Effector memory CD4-positive, alpha-beta T cell (primary cell): ENCODE results near the gene TSPAN32.
"Not testable (repeated sequence)": the region's sequence is repeated elsewhere in the genome, so short reads cannot be mapped to it uniquely, and the experiment has no call there.

ENCODE experiments used
- DNase-seq, 3 donors: peaks; one replicate each; pipeline ENCODE4 v3.0.0-alpha.2; 2020
- H3K27ac ChIP-seq: 2 replicates; pipeline ENCODE4 v1.7.0; 2013; ENCODE audit warnings: mild to moderate bottlenecking, low read length, moderate library complexity; ENCODE audit not compliant: insufficient read depth, poor library complexity, severe bottlenecking
- H3K27me3 ChIP-seq: replicated peaks from 2 replicates; pipeline ENCODE4 v1.7.0; 2013; ENCODE audit warnings: mild to moderate bottlenecking, low read length; ENCODE audit not compliant: insufficient read depth, control insufficient read depth, poor library complexity, severe bottlenecking
- H3K36me3 ChIP-seq: 2 replicates; pipeline ENCODE4 v1.7.0; 2013; ENCODE audit warnings: mild to moderate bottlenecking, low read length, moderate library complexity; ENCODE audit not compliant: control insufficient read depth, insufficient read depth
- H3K4me1 ChIP-seq: 2 replicates; pipeline ENCODE4 v1.7.0; 2013; ENCODE audit warnings: low read length, mild to moderate bottlenecking; ENCODE audit not compliant: control insufficient read depth, insufficient read depth, poor library complexity, severe bottlenecking
- H3K4me3 ChIP-seq: 2 replicates; pipeline ENCODE4 v1.7.0; 2013; ENCODE audit warnings: low read length, low read depth, mild to moderate bottlenecking; ENCODE audit not compliant: insufficient read depth, poor library complexity, severe bottlenecking
- H3K9me3 ChIP-seq: 2 replicates; pipeline ENCODE4 v1.7.0; 2013; ENCODE audit warnings: mild to moderate bottlenecking, low read length, moderate library complexity; ENCODE audit not compliant: control insufficient read depth

The TSPAN32 gene

GRCh38 chr11:2325719-2326118, 23.9 kb downstream of the TSPAN32 start:
- no peaks in the 10 kb centered on the region for H3K4me1 ChIP-seq
- H3K27ac ChIP-seq: no peak overlapping the region
- H3K4me3 ChIP-seq: no peak overlapping the region
- H3K9me3 ChIP-seq: no peaks in the 10 kb centered on the region
- no peaks in the 10 kb centered on the region for H3K27me3 ChIP-seq
- no peak for DNase-seq
- no peaks in the 10 kb centered on the region for H3K36me3 ChIP-seq

GRCh38 chr11:2327032-2327431, 25.2 kb downstream of the TSPAN32 start:
- no peaks in the 10 kb centered on the region for H3K9me3 ChIP-seq
- H3K27ac ChIP-seq: no peak overlapping the region
- DNase-seq: no peak
- H3K27me3 ChIP-seq: no peaks in the 10 kb centered on the region
- H3K4me3 ChIP-seq: no peak overlapping the region
- no peaks in the 10 kb centered on the region for H3K36me3 ChIP-seq
- no peaks in the 10 kb centered on the region for H3K4me1 ChIP-seq

- Histone ChIP-seq H3K4me3 (no peak overlapping the region), H3K27ac (no peak overlapping the region), H3K4me1 (no peaks in the 10 kb centered on the region), H3K27me3 (no peaks in the 10 kb centered on the region), H3K36me3 (no peaks in the 10 kb centered on the region), H3K9me3 (no peaks in the 10 kb centered on the region)
- no peak for DNase-seq
Observed at GRCh38 chr11:2328021-2328420, 26.2 kb downstream of the TSPAN32 start.

GRCh38 chr11:2328656-2329354, 27.0 kb downstream of the TSPAN32 start:
- no peaks in the 10 kb centered on the region for H3K9me3 ChIP-seq
- H3K4me3 ChIP-seq: no peak overlapping the region
- H3K27me3 ChIP-seq: no peaks in the 10 kb centered on the region
- no peaks in the 10 kb centered on the region for H3K4me1 ChIP-seq
- DNase-seq: no peak
- no peaks in the 10 kb centered on the region for H3K36me3 ChIP-seq
- H3K27ac ChIP-seq: no peak overlapping the region

- Histone ChIP-seq H3K9me3 (no peaks in the 10 kb centered on the region), H3K36me3 (no peaks in the 10 kb centered on the region), H3K4me3 (no peak overlapping the region), H3K27ac (no peak overlapping the region), H3K4me1 (no peaks in the 10 kb centered on the region), H3K27me3 (no peaks in the 10 kb centered on the region)
- DNase-seq: no peak
Observed at GRCh38 chr11:2329551-2329950, 27.7 kb downstream of the TSPAN32 start.

GRCh38 chr11:2330696-2331095, 28.9 kb downstream of the TSPAN32 start:
- no peaks in the 10 kb centered on the region for H3K9me3 ChIP-seq
- H3K36me3 ChIP-seq: no peaks in the 10 kb centered on the region
- no peaks in the 10 kb centered on the region for H3K4me1 ChIP-seq
- no peak for DNase-seq
- no peak overlapping the region for H3K27ac ChIP-seq
- no peaks in the 10 kb centered on the region for H3K27me3 ChIP-seq
- H3K4me3 ChIP-seq: no peak overlapping the region

GRCh38 chr11:2331404-2331803, 29.6 kb downstream of the TSPAN32 start:
- H3K36me3 ChIP-seq: no peaks in the 10 kb centered on the region
- H3K4me1 ChIP-seq: no peaks in the 10 kb centered on the region
- H3K9me3 ChIP-seq: no peaks in the 10 kb centered on the region
- no peak overlapping the region for H3K27ac ChIP-seq
- no peak for DNase-seq
- H3K4me3 ChIP-seq: no peak overlapping the region
- no peaks in the 10 kb centered on the region for H3K27me3 ChIP-seq

- not testable (repeated sequence) for H3K36me3 ChIP-seq, H3K9me3 ChIP-seq, H3K4me1 ChIP-seq, H3K27ac ChIP-seq, DNase-seq, H3K27me3 ChIP-seq, H3K4me3 ChIP-seq
Observed at GRCh38 chr11:2332569-2332968, 30.8 kb downstream of the TSPAN32 start.

- H3K9me3 ChIP-seq, H3K4me1 ChIP-seq, H3K27ac ChIP-seq, H3K27me3 ChIP-seq, DNase-seq, H3K4me3 ChIP-seq, H3K36me3 ChIP-seq: not testable (repeated sequence)
Observed at GRCh38 chr11:2333486-2334205, 31.8 kb downstream of the TSPAN32 start.

GRCh38 chr11:2335286-2335685, 33.5 kb downstream of the TSPAN32 start:
- DNase-seq, H3K4me1 ChIP-seq, H3K27ac ChIP-seq, H3K27me3 ChIP-seq, H3K36me3 ChIP-seq, H3K9me3 ChIP-seq, H3K4me3 ChIP-seq: not testable (repeated sequence)
